GM21390 (cell line): ENCODE data around the gene CA7.
"Not testable (repeated sequence)": the region's sequence is repeated elsewhere in the genome, so short reads cannot be mapped to it uniquely, and the experiment has no call there.

Experiments
- ATAC-seq: cut with Tn5 transposase; IDR thresholded peaks from one replicate; pipeline ENCODE4 v1.9.1; 2021; ENCODE audit not compliant: unreplicated experiment

The CA7 gene

DNA sequence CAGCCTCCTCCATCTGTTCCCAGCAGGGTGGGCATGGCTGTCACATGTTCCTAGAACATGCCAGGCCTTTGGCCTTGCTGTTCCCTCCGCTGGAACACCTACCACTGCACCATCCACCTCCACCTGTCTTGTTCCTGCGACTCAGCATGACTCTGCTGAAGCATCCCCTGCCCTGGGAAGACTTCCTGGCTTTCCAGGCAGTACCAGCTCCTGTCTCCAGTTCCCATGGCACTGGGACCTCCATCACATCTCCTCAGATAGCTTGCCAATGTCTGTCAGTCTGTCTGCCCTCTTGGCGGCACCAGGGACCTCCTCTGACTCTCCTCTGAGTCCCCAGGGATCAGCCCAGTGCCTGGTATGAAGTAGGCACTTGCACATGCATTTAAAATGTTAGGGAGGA, 51.8 kb downstream of the CA7 start:
- no peak for ATAC-seq

DNA sequence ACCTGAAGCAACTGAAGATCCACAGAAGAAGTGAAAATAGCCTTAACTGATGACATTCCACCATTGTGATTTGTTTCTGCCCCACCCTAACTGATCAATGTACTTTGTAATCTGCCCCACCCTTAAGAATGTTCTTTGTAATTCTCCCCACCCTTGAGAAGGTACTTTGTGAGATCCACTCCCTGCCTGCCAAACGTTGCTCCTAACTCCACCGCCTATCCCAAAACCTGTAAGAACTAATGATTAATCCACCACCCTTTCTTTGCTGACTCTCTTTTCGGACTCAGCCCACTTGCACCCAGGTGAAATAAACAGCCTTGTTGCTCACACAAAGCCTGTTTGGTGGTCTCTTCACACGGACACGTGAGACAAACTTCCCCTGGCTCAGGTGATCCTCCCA, 52.5 kb downstream of the CA7 start:
- ATAC-seq: not testable (repeated sequence)

DNA sequence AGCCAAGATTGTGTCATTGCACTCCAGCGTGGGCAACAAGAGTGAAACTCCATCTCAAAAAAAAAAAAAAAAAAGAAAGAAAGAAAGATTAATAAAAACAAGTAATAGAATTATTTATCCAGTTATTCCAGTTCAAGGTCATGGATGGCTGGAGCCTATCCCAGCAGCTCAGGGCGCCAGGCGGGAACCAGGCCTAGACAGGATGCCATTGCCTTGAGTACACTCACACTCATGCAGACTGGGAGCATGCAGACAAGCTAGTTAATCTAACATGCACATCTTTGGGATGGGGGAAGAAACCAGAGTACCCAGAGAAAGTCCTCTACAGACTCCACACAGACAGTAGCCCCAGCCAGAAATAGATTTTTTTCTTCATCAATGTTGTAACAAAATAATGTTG, 54.0 kb downstream of the CA7 start:
- no peak for ATAC-seq

DNA sequence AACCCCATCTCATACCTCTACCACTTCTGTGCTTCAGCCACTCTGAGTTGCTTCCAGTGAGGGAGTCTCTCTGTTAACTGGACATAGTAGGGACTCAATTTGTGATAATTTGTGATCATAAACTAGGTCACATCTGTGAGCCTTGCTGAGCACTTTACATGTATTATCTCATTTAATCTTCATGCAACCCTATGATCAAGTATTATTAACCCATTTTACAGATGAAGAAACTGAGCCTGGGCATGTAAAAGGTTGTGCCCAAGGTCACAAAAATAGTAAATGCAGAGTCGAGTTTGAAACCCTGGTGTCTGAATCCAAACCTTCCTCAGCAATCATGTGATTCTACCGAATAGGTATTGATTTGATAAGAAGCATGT, 54.7 kb downstream of the CA7 start:
- ATAC-seq: no peak

DNA sequence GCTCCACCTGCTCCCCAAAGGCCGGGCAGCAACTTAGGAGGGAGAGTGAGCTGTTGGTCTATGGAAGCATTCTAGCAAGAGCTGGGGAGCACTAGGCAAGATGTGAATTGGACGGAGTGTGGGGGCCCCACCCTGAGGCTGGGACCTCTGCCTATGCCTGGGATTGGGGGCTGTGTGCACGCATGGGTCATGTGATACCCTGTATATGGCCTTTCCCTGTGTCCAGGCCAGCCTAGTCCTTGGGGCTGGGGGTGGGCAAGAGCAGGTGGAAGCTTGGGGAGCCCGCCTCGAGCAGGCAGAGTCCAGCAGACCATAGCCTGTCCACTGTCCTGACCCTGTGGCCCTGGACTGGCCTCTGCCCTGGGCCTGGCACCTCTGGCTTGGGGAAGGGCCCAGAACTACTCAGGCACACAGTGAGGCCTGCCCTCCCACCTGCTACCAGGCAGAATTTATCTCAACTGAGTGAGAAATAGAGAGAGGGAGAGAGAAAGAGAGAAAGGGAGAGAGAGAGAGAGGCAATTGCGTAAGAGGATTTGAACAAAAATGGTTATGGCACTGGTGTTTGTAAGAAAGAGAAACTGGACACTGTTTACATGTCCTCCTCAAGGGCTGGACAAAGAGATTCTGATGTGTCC, 55.2 kb downstream of the CA7 start:
- ATAC-seq: no peak

DNA sequence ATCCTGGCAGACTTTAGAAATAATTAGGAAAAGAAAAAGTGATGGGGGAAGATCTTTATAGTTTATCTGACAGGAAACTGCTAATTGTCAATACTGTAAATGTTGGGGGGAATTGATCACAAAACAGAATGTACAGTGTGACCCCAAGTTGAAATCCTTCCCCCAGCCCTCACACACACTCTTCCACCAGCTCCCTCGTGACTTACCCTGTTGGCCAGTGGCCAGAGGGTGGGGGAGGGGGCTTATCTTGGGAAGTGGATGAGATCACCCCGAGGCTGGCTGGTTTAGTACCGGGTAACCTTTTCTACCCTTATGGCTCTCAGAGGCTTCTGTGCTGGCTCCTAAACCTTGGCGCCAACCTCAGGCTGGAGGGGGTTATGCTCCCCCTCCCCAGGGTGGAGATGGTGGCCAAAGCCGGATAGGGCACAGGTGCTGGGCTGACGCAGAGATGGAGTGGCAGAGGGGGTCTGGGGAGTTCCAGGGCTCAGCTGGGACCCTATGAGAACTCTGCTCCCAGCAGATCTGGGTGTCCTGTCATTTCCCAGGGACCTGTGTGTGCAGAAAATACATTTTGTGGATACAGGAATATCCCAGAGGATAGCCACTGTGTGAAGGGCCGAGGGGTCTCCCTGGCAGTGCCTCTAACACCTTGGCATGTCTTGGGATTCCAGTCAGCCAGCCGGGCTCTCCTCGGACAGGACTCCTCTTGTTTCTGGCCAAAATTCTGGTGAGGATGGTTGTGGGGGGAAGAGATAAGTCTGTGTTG, 55.9 kb downstream of the CA7 start:
- no peak for ATAC-seq

DNA sequence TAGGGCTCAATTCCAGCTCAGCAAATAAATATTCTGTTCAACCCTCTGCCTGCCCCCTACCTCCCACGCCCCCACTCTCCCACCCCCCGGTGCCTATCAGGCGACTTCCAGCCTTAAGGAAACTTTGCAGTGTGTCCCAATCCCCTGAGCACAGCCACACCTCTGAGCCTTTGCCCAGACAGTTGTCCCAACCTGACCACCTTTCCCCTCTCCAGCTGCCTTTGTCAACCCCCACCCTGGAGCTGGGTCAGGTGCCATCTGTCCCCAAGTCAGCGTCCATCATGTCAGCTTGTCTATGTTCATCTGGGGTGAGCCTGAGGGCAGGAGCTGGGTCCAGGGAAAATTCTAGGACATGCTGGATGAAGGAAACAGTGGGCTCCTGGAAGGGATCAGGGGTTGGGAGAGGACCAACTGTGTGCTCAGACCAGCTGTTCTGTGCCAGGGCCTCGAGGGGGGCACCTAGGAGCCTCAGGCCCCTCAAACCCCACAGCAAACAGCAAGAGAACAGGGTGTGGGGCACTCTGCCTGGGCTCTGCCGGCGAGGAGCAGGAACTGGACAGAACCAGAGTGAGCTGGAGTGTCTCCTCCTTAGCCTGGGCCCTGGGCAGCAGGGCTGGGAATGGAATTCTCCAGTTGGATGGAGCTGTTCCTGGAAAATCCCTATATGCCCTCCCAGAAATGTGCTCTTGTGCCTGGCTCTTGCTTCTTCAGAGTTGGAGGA, 56.7 kb downstream of the CA7 start:
- ATAC-seq: no peak

DNA sequence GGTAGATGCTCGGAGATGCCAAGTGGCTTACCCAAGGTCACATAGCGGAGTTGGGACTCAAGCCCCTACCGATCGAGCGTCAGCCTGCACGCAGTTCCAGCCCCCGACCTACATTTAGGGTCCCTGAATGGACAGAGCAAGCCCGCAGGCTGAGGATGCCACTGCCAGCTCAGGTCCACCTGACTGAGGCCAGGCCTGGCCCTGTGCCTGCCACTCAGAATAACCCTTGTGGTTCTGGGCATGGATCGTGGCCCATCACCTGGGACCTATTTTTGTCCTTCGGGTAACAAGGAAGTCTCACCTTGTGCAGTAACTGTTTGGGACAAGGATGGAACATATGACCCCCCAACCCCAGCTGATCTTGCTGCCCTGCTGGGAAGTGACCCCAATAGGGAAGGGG, 57.4 kb downstream of the CA7 start:
- ATAC-seq: no peak

DNA sequence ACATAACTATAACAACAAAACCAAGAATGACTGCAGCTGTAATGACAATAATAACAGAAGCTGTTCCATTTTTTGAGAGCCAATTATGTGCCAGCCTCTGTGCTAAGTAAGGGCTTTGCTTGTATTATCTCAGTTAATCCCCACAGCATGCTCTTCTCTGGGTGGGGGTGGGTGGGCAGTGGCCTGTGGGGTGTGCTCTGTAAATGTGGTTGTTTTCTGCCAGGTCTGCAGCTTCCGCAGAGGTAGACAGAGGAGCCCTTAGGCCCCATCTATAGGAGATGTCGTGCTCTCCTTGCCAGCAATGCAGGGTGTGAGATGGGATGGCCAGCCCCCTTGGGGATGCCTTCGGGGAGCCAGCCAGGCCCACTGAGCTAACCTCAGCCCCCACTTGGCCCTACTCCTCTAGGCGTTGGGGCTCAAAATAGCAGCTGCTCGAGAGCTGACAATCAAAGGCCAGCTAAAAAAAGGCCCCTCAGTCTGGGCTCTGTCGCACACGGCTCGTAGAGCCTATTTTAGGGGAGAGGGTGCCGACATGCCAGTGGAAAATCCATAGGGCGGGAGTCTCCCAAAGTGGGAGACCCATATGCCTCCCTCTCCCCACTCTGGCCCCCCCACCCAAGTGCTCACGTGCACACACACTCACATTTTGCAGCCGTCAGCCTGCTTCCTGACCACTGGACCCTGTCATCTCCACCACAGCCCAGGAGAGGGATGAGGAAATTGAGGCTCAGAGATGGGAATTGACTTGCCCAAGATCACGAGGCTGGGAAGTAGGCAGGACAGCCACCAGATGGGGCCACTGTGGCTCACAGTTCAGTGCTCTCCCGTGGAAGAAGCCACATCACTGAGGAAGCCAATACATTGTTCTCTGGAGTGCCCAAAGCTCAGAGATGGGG, 58.7 kb downstream of the CA7 start:
- no peak for ATAC-seq
